ENCODE results near the gene SAT1.

DNA sequence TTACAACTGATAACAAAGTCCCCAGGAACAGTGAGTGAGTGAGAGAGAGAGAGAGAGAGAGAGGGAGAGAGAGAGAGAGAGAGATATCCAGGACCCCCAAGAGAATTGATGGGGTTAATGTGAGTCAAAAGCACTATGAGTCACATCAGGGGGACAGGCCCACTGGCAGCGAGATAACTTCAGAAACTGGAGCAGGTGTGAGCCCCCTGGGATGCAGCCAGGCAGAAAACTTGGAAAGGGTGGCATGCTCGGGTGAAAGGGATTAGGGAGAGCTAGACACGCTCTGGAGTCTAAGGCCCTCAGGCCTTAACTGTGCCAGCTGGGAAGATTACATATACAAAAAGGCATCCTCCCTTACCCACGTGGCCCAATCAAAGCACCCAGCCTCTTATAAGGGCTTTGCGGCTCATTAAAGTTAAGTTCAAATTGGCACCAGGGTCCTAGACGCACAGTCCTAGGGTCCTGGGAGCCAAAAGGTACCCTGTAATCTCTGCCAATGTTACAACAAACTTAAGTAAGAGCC, 40.7 kb upstream of the SAT1 start:
- TF ChIP-seq, protein P1, sequence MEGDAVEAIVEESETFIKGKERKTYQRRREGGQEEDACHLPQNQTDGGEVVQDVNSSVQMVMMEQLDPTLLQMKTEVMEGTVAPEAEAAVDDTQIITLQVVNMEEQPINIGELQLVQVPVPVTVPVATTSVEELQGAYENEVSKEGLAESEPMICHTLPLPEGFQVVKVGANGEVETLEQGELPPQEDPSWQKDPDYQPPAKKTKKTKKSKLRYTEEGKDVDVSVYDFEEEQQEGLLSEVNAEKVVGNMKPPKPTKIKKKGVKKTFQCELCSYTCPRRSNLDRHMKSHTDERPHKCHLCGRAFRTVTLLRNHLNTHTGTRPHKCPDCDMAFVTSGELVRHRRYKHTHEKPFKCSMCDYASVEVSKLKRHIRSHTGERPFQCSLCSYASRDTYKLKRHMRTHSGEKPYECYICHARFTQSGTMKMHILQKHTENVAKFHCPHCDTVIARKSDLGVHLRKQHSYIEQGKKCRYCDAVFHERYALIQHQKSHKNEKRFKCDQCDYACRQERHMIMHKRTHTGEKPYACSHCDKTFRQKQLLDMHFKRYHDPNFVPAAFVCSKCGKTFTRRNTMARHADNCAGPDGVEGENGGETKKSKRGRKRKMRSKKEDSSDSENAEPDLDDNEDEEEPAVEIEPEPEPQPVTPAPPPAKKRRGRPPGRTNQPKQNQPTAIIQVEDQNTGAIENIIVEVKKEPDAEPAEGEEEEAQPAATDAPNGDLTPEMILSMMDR (IDR thresholded peaks at IDR 0.05): no peak
- peak; percentile 13 for TF ChIP-seq POLR2A (IDR thresholded peaks at IDR 0.05)
- no peak for TF ChIP-seq EP300 (IDR thresholded peaks at IDR 0.05)
